CD4-positive, alpha-beta T cell treated with Interleukin-6 at 100 ng/mL for 8 hours (primary cell): Measurements from ENCODE around the gene TBC1D10A.
A peak's percentile ranks its signal among the peaks of the same experiment; 100 is the strongest.

Source experiments
- DNase-seq: peaks from one replicate; pipeline ENCODE4 v3.0.0-alpha.2; 2020; ENCODE audit warnings: mixed read lengths, low spot score

TBC1D10A gene

DNA sequence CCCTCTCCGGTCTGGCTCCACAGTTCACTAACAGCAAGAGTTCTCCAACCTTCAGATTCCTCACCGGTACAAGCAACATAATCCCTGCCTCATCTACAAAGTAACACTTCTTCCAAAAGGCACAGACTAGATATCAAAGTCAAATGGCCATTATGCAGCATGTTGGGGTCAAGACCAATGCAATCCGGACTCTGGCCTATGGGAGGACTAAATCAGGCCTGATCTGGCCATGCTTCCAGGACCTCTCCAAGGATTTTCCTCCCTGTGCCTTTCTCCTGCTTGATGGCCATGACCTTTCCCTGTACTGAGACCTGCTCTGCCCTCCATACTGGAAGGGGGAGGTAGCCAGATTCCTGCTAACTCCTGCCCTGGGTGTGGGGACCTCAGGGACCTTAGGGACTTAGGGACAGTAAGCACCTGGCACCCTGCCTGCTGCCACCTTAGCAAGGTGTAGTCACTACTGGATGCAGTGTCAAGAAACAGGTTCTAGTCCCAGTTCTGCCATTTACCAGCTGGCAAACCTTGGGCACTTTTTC is 6.7 kb downstream of the TBC1D10A start:
- no peak for DNase-seq

DNA sequence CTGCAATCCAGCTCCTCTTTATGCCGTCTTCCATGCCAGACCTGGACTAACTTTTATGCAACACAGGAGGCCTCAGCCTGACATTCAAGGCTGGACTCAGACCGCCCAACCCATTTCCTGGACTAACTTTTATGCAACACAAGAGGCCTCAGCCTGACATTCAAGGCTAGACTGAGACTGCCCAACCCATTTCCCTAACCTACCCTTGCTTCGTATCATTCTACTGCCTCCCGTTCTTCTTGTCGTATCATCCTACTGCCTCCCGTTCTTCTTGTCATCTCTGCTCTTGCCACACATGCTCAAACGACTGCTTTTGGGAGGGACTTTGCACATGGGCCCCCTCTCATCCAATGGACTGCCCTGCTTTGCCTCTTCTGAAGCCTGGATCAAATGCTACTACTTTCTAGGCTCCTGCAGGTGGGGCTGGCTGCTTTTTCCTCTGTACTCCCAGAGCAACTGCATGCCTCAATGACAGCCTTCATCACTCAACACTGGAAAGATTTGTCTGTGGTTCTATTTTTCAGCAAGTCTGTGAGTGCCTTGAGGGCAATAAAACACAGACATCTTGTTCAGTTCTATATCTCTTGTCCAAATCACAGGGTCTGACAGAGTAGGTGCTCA is 7.8 kb downstream of the TBC1D10A start:
- DNase-seq = no peak

DNA sequence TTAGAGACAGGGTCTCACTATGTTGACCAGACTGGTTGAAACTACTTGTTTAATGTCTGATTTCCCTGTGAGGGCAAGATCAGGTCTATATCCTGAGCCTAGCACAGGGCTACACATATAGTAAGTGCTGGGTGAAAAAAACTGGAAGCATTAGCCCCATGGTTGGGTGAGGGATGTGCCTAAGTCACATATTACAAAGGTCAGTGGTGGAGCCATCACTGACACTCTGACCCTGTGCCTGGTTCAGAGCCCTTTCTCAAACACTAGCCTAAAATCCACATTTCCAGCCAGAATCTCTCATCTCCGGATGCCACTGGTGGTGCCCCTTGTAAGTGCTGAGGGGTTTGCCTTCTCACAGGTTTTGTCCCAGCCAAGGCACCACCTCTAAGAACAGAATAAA is 9.0 kb downstream of the TBC1D10A start:
- no peak for DNase-seq

DNA sequence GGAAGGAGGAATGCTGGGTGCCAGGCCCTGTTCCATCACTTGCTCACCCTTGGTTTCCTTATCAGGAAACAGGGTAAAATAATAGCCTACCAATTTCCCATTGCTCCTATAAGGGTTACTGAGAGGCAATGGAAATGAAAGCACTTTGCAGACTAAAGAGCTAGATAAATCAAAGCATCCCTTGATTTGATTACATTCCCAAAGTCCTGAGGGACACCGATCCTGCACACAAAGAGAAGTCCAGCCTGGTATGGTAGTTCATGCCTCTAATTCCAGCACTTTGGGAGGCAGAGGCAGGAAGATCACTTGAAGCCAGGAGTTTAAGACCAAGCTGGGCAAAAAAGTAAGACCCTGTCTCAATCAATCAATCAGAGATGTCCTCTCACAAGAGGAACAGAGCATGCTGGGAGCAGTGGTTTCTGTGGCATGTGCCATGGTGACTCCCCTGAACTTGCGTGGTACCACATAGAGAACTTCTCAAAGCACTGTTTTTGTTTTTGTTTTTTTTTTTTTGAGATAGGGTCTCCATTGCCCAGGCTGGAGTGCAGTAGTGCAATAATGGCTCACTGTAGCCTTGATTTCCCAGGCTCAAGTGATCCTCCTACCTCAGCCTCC is 10.7 kb downstream of the TBC1D10A start:
- no peak for DNase-seq

DNA sequence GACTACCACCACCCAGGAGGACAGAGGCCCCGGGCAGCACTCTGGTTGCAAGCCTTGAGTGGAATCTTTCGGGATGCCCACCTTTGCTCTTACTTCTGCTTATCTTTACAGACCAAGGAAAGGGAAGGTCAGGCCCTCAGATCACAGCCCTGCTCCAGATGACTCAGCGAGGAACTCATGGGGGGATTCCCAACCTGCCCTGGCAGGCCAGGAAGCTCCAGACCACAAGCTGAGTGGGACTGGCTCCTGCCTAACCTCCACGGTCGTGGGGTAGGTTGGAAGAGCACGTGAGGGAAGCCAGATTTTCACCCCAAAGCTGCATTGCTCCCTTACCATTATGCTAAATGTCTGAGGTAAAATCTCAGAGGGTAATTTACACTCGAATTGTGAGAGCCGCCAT is 11.8 kb downstream of the TBC1D10A start:
- DNase-seq = peak; percentile 53

DNA sequence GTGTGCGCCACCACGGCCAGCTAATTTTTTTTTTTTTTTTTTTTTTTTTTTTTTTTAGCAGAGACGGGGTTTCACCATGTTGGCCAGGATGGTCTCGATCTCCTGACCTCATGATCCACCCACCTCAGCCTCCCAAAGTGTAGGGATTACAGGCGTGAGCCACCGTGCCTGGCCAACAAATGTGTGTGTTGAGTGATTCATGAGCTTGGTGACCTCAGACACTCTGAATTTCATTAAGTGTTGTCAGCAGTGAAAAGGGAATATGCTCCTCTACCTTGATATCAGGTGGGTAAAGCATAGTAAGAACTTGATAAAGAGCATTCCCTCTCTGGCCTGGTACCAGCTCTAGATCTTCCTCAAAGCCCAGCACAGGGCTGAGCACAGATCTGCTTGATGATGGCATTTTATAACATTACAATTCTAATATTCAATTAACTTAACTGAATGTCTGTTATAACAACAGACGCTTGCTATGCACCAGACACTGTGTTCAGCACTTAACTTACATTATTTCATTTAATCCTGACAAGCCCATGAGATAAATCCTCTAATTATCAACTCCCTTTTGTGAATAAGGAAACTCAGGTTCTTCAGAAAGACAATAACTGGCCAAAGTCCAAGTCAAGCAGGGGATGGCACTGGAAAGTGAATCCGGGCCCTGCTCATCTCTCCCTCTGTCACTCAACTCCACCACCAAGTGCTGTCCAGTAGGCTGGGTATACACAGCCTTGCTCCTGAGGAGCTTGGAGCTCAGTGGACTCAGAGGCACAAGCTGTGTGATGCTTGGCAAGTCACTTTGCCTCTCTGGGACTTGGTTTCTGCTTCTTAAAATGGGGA is 13.0 kb downstream of the TBC1D10A start:
- no peak for DNase-seq

DNA sequence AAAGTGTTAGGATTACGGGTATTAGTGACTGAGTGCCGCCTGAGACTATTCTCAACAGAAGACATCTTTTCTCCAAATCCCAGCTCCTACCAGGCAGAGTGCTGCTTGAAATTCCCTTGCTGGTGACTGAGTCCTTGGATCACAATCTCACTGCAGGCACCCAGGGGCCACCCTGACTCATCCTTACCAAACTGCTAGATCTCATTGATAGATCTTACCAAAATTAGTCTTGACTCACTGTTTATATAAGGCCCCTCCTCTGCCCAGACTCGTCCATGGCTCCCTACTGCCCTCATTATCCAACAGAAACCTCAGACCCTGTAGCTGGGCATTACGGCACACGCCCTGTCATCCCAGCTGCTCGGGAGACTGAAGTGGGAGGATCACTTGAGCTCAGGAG is 14.7 kb downstream of the TBC1D10A start:
- DNase-seq = no peak

DNA sequence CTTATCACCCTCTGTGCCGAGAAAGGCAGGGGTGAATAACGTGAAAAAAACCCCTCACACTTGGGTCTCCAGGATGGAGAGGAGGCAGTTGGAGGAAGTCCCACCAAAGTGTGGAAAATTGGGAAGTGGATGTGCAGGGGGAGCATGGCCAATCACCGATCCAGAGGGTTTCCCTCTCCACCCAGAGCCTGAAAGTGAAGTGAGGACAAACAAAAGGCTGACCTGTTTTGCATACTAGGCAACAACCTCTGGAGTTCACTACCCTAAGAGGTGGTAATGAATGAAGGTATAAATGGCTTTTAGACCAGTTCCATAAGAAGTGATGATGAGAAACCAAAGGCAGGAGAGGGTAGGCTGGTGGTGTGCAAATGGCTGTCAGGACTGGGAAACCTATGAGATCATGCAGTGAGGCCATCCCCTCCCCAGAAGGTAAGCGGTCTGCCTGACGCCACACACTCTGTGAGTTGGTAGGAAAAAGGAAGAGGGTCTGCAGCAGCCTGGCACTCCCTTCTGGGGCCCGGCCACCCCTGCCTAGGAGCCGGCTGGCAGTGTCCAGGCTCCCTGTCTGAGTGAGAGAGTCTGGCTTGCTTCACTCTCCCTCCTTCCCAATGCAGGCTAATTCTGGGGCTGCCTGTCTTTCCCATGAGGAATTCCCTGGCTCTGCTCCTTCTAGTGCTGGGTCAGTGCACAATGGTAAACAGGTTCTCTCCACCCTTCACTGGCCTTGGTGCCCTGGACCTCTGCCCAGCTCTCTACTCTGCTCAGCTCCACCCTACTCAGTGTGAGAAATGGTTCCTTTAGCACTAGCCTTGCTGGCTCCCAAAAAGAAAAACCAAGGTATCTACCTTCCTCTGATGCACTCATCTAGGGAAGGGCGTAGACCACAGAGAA is 15.6 kb downstream of the TBC1D10A start:
- DNase-seq = no peak

DNA sequence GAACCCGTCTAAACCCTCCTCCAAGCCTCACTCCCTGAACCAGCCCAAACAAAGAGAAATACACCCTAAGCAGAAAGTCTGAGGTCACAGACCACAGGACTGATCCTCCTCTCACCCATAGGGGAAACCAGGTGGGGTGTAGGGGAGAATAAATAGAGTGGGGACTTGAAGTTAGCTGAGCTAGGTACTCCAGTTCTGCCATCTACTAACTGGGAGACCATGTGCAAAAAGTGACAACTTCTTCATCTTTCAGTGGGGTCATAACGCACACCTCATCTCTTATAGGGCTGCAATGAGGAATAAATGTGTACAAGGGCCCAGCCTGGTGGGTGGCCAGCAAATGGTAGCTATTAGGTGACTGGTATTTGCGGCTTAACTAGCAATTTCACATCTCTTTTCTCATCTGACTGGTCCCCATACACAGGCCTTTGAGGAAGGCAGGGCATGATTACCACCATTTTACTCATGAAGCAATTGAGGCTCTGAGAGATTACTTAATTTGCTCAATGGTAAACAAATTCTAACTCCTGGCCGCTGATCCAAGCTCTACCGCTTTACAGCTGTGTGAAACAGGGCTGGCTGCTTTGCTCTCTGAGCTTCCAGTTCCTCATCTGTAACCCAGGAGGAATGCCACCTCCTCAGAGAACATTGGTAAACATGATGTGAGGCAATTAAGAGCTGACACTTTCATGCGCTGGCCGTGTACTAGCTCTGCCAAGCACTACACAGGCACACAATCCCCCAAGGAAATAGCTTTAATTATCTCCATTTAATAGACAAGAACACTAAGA is 16.6 kb downstream of the TBC1D10A start:
- DNase-seq = peak; percentile 51

DNA sequence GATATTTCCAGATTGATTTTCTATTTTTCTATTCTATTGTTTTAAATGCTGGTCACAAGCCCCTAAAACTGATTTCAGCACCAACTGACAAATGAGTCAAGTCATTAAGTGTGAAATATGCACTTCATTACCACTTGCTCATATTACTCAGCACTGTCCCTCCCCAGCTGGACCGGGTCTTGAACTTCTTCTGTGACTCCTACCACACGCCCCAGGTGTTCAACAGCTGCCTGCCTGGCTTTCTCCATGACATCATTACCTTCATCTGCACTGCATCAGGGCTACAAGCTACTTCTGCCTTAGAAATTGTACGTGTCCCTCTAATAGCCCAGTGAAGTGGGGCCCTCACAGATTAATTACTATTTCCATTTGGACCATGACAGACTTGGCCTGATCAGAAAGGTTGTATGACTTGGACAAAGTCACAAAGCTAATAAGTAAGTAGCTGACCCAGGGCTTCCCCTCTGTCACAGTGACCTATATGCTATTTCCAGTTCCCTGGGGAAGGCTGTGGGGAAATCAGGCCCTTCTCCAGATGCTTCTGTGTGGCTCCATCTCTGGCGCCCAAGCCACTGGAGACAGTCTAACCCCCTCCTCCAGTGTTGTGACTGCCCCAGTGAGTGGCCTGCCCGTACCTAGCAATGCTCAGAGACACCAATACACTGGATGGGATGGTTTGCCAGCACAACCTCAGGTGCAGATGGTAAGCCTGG is 18.1 kb downstream of the TBC1D10A start:
- DNase-seq = peak; percentile 33

DNA sequence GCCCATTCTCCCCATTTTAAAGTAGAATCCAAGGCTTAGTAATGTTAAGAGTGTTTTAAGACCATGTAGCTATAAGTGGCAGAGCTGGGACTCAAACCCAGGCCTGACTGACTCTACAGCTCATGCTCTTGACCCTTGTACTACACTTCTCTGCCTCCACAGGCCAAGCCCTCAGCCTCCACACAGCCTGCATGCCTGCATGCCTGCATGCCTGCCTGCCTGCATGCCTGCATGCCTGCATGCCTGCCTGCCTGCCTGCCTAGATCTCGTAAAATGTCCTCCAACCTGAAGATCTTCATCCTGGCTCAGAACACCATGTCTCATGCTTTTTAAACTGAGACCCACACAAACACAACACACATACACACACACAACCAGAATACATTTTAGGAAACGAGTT is 18.6 kb downstream of the TBC1D10A start:
- DNase-seq = no peak

DNA sequence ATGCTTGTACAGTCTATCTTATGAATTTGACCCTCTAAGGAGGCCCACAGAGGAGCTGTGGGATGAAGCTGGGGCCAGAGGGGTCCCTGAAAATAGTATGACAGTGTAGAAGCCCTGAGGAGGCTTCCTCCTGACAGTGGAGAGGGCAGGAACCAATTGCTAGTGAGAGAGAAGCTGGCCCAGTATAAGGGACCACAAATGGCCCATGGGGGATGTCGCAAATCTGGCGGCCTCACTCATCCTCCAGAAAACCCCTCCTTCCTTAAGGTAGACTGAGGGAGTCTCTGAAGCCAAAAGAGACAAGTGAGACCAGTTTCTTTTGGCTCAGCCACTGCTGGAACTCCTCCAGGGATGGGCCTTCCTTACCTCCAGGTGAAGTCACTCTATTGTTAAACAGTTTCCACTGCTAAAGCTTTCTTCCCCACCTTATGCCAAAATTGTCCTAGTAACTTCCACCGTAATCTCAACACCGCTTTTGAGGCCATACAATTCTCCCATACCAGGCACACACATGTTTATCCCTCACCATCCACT is 19.6 kb downstream of the TBC1D10A start:
- peak; percentile 28 for DNase-seq

DNA sequence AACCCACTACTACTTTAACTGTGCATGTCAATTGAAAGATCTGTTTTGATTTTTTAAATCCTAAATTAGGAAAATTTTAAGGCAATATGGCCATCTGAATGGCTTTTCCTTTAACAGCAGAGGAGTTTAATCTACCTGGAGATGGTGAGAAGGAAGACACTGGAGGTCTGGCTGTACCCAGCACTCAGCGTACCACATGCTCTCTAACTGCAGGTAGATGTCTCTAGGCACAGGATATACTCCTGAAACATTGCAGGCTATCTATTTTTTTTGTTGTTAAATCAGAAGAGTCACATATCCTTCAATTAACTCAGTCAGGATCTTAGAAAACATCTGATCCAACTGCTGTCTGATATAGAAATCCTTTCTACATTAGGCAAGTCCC is 20.1 kb downstream of the TBC1D10A start:
- no peak for DNase-seq

DNA sequence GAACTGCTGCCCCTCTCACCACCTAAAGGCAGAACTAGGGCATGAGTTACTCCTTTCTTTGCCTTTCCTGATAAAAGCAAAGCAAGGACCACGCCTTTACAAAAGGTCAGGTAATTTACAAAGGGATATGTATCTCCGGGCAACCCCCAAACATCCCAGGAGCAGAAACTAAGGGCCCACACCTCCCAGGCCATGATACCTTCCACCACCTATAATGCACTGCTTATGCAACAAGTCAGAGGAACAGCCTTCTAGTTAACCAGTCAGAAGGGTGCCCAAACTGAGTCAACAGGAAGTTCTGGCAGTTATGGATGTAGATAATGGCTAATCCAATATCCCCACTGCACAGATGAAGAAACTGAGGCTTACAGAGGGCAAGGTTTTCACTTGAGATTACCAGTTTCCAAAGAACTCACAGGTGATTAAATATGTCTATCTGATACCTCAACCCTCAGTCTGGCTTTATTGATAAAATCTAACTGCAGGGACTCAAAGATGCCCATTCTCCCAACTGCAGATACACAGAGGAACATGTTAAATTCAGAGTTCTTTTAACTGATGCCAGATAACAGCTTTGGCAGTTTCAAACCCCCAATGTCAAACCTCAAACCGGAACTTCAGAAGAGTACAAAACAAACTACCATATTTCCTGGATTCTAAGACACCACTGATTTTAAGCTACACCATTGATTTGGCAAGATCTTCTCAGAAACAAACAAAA is 20.7 kb downstream of the TBC1D10A start:
- DNase-seq = peak; percentile 74

DNA sequence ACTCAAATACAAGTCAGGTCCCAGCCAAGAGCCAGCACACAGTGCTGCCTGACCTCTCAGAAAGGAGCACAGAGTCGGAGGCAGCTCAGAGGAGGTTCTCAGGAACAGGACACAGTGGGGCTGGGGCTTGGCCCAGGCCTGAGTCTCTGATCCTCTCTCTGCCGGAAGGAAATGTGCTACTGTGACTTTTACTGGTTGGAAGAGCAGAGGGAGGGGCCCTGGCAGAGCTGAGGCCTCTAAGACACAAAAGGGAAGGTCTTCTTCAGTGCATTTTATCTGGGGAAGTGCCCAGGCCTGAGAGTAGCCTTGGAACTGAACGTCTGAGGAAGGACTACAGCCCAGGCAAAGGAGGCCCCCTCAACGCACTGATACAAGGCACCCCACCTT is 21.2 kb downstream of the TBC1D10A start:
- DNase-seq = peak; percentile 78

DNA sequence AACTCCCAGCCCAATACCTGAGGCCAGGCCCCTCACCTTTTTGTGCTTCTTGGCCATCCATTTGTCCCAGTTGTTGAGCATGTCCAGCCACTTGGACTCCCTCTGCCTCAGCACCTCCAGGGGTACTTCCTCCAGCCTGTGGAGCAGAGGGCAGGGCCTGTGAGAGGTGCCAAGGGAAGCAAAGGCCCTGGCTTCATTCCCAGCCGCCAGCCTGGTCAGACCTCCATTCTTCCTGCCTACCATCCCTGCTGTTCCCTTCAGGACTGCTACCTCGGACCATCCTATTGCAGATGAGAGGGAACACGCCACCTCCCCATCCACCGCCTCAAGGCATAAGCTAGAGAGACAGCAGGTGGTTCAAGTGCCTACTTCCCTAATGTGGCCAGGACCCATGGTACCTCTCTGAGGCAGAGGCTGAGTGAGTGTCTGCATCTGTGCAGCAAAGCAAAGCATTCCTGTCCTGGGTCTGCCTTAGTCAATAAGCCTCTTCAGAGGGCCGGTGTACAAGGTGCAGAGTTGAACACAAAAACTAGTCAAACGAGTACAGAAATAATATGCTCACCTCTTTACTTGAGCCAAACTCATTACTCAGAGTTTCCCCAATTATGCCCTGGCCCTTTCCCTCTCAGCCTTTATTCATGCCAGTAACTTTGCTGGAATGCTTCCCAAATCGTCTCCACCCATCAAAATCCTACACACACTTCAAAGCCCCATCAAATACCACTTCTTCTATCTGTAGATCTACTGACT is 22.1 kb downstream of the TBC1D10A start:
- no peak for DNase-seq

DNA sequence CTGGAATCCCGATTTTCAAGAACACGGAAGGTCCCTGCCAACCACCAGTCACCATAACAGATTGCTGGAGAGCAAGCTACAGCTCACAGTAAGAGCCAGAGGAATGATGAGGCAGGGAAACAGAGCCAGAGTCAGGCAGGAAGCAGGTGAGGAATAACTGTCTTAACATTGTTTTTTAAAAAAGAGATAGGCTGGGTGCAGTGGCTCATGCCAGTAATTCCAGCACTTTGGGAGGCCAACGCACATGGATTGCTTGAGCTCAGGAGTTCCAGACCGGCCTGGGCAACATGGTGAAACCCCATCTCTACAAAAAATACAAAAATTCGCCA is 24.0 kb downstream of the TBC1D10A start:
- DNase-seq = no peak

DNA sequence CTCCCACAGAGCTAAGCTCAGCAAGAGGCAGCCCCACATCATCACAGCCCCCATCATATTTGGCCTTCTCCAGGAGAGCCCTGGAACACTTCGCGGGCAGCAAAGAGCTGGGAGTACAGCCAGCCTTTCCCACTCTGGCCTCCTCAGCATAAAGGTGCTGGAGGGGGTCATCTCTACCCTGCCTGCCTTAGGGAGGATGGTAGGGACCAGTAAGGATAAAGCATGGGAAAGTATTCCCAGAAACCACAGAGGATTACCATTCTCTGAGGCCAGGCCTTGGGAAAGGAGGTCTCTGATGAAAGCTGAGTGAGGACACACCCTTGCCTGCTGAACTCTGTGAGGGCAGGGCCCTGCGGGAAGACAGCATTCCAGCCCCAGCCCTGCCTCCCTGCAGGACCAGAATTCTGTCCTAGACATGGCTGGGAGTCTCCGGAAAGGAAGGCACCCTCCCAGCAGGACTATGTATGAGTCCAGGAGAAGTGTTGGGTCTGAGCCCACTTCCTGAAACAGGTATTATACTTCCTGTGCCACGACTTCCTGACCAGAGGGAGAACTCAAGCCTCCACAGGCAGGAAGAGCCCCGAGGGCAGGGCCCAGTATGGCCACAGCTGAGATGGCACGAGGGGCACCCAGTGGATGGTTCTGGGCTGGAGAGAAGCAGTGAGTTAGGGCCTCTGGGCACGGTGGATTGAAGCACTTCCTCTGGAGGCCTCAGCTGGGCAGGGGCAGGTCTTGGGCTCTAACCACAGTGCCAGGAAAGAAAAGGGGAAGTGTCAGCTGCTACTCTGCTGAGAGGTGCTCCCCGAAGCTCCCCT is 24.5 kb downstream of the TBC1D10A start:
- DNase-seq = no peak
